Measurements from ENCODE around the gene ABCA7.
"Not testable (repeated sequence)": the region's sequence is repeated elsewhere in the genome, so short reads cannot be mapped to it uniquely, and the experiment has no call there.

Gene ABCA7

GRCh38 chr19:1017906-1018305 lies 22.0 kb upstream of the ABCA7 start:
- DNase-seq (ENCODE audit: extremely low read depth, low read depth): no peak
- no peak for TF ChIP-seq CTCF (IDR thresholded peaks at IDR 0.05; ENCODE audit: low read depth, low read length, missing control alignments)
- H3K4me3 ChIP-seq (replicated peaks; ENCODE audit: low read depth, low read length): peak overlapping the region; percentile 95

- TF ChIP-seq CTCF (IDR thresholded peaks at IDR 0.05; ENCODE audit: low read depth, low read length, missing control alignments): no peak
- H3K4me3 ChIP-seq (replicated peaks; ENCODE audit: low read depth, low read length): peak overlapping the region; percentile 95
- no peak for DNase-seq (ENCODE audit: extremely low read depth, low read depth)
These were observed 21.5 kb upstream of the ABCA7 start for GRCh38 chr19:1018393-1018792.

GRCh38 chr19:1018932-1019615 lies 20.8 kb upstream of the ABCA7 start:
- H3K4me3 ChIP-seq (replicated peaks; ENCODE audit: low read depth, low read length): peak overlapping the region; percentile 95
- no peak for TF ChIP-seq CTCF (IDR thresholded peaks at IDR 0.05; ENCODE audit: low read depth, low read length, missing control alignments)
- no peak for DNase-seq (ENCODE audit: extremely low read depth, low read depth)

GRCh38 chr19:1019616-1019961 lies 20.3 kb upstream of the ABCA7 start:
- no peak for DNase-seq (ENCODE audit: extremely low read depth, low read depth)
- TF ChIP-seq CTCF (IDR thresholded peaks at IDR 0.05; ENCODE audit: low read depth, low read length, missing control alignments): no peak
- H3K4me3 ChIP-seq (replicated peaks; ENCODE audit: low read depth, low read length): peak overlapping the region; percentile 95

GRCh38 chr19:1019980-1020867 lies 19.7 kb upstream of the ABCA7 start:
- no peak for TF ChIP-seq CTCF (IDR thresholded peaks at IDR 0.05; ENCODE audit: low read depth, low read length, missing control alignments)

GRCh38 chr19:1020868-1021425 lies 19.0 kb upstream of the ABCA7 start, which contains the start of gene TMEM259:
TSS of gene TMEM259 (minus strand) at chr19:1021123. CDS start at chr19:1020996, 127 bp downstream.
- H3K4me3 ChIP-seq (replicated peaks; ENCODE audit: low read depth, low read length): peak within 1 kb of the TSS; percentile 95
- no peak for TF ChIP-seq CTCF (IDR thresholded peaks at IDR 0.05; ENCODE audit: low read depth, low read length, missing control alignments)
- DNase-seq (ENCODE audit: extremely low read depth, low read depth): peak; percentile 86

More at GRCh38 chr19:1019980-1020867, 19.7 kb upstream of the ABCA7 start:
- no peak for DNase-seq (ENCODE audit: extremely low read depth, low read depth)
- peak overlapping the region; percentile 95 for H3K4me3 ChIP-seq (replicated peaks; ENCODE audit: low read depth, low read length)

GRCh38 chr19:1023883-1024188 lies 16.1 kb upstream of the ABCA7 start:
- H3K4me3 ChIP-seq (replicated peaks; ENCODE audit: low read depth, low read length); DNase-seq (ENCODE audit: extremely low read depth, low read depth): not testable (repeated sequence)

- not testable (repeated sequence) for H3K4me3 ChIP-seq (replicated peaks; ENCODE audit: low read depth, low read length); DNase-seq (ENCODE audit: extremely low read depth, low read depth)
These were observed 14.8 kb upstream of the ABCA7 start for GRCh38 chr19:1025080-1025479.

Data from HFF-Myc (cell line).